ENCODE measurements around the gene MAML2.

Gene MAML2

GRCh38 chr11:96342961-96343711 lies at the start of gene MAML2:
Gene MAML2, minus strand, starts transcription at chr11:96343195. Its CDS starts 1,300 bp downstream, at chr11:96341895.
- peak; percentile 93 for DNase-seq (ENCODE audit: low spot score)

- DNase-seq (ENCODE audit: low spot score) = no peak
Observed at GRCh38 chr11:96391698-96392307, 48.8 kb upstream of the MAML2 start.

GRCh38 chr11:96390488-96390792 lies 47.4 kb upstream of the MAML2 start:
- DNase-seq (ENCODE audit: low spot score) = no peak

- DNase-seq (ENCODE audit: low spot score) = peak; percentile 97
Observed at GRCh38 chr11:96389720-96390487, 46.9 kb upstream of the MAML2 start, which contains the start of the genes CCDC82 and JRKL. Gene CCDC82, minus strand, starts transcription at chr11:96389912. Its CDS starts 5,165 bp downstream, at chr11:96384747. Gene JRKL, plus strand, starts transcription at chr11:96390013. Its CDS starts 637 bp downstream, at chr11:96390650.

GRCh38 chr11:96388891-96389719 lies 46.1 kb upstream of the MAML2 start:
- DNase-seq (ENCODE audit: low spot score) = no peak

- no peak for DNase-seq (ENCODE audit: low spot score)
Observed at GRCh38 chr11:96385187-96385586, 42.2 kb upstream of the MAML2 start.

GRCh38 chr11:96384156-96384555 lies 41.2 kb upstream of the MAML2 start:
- no peak for DNase-seq (ENCODE audit: low spot score)

GRCh38 chr11:96376796-96377195 lies 33.8 kb upstream of the MAML2 start:
- no peak for DNase-seq (ENCODE audit: low spot score)

GRCh38 chr11:96373826-96374225 lies 30.8 kb upstream of the MAML2 start:
- no peak for DNase-seq (ENCODE audit: low spot score)

GRCh38 chr11:96367342-96367741 lies 24.3 kb upstream of the MAML2 start:
- no peak for DNase-seq (ENCODE audit: low spot score)

- no peak for DNase-seq (ENCODE audit: low spot score)
Observed at GRCh38 chr11:96366024-96366423, 23.0 kb upstream of the MAML2 start.

- DNase-seq (ENCODE audit: low spot score) = no peak
Observed at GRCh38 chr11:96365493-96365892, 22.5 kb upstream of the MAML2 start.

GRCh38 chr11:96361778-96362177 lies 18.8 kb upstream of the MAML2 start:
- no peak for DNase-seq (ENCODE audit: low spot score)

GRCh38 chr11:96358321-96358720 lies 15.3 kb upstream of the MAML2 start:
- DNase-seq (ENCODE audit: low spot score) = no peak

- no peak for DNase-seq (ENCODE audit: low spot score)
Observed at GRCh38 chr11:96357794-96358193, 14.8 kb upstream of the MAML2 start.

- DNase-seq (ENCODE audit: low spot score) = no peak
Observed at GRCh38 chr11:96356848-96357247, 13.9 kb upstream of the MAML2 start.

GRCh38 chr11:96342014-96342960 lies 708 bp downstream of the MAML2 start:
- peak; percentile 5 for DNase-seq (ENCODE audit: low spot score)

GRCh38 chr11:96341211-96342013 lies 1.6 kb downstream of the MAML2 start:
- DNase-seq (ENCODE audit: low spot score) = peak; percentile 67

- no peak for DNase-seq (ENCODE audit: low spot score)
Observed at GRCh38 chr11:96340555-96340885, 2.5 kb downstream of the MAML2 start.
